Endometrial microvascular endothelial cells (primary cell): ENCODE results near the gene CNTN4. TPM values are rescaled to one million over a fixed set of nuclear protein-coding genes. Genes with fewer than 3 reads are reported as not detected.

ENCODE experiments used
- in situ Hi-C: cut with HindIII; loops from 2 replicates; pipeline ENCODE4 v1.10.0; 2017; ENCODE audit warnings: low sequenced_read_pairs, low pct_unique_long_range_greater_than_20kb; ENCODE audit errors: inconsistent ontology term
- total RNA-seq: library from RNA; depleted of rRNA; stranded (reverse); fragments of >200 nt; gene quantifications from one replicate; pipeline ENCODE4 v1.2.3, GENCODE V29; 2015; ENCODE audit errors: inconsistent ontology term

Gene CNTN4
- total RNA-seq, 1 donor from 2014 or later: not detected

- in situ Hi-C loops: no loop called here
Observed at GRCh38 chr3:2711081-2711480, 612.4 kb downstream of the CNTN4 start.

- in situ Hi-C loops: no loop called here
Observed at GRCh38 chr3:2713923-2714322, 615.3 kb downstream of the CNTN4 start.

- in situ Hi-C loops: no loop called here
Observed at GRCh38 chr3:2714834-2715233, 616.2 kb downstream of the CNTN4 start.

GRCh38 chr3:2727101-2727500 is 628.4 kb downstream of the CNTN4 start:
- in situ Hi-C loops: no loop called here

- in situ Hi-C loops: no loop called here
Observed at GRCh38 chr3:2727610-2728318, 629.1 kb downstream of the CNTN4 start.

GRCh38 chr3:2731843-2732242 is 633.2 kb downstream of the CNTN4 start:
- in situ Hi-C loops: no loop called here

- in situ Hi-C loops: no loop called here
Observed at GRCh38 chr3:2735392-2735894, 636.8 kb downstream of the CNTN4 start.

- in situ Hi-C loops: no loop called here
Observed at GRCh38 chr3:2741516-2741915, 642.9 kb downstream of the CNTN4 start.

GRCh38 chr3:2765002-2765579 is 666.4 kb downstream of the CNTN4 start:
- in situ Hi-C loops: no loop called here

GRCh38 chr3:2770451-2770850 is 671.8 kb downstream of the CNTN4 start:
- in situ Hi-C loops: no loop called here

- in situ Hi-C loops: no loop called here
Observed at GRCh38 chr3:2771193-2771592, 672.5 kb downstream of the CNTN4 start.

GRCh38 chr3:2771741-2772140 is 673.1 kb downstream of the CNTN4 start:
- in situ Hi-C loops: no loop called here

- in situ Hi-C loops: no loop called here
Observed at GRCh38 chr3:2772803-2773202, 674.1 kb downstream of the CNTN4 start.

GRCh38 chr3:2774481-2775249 is 676.0 kb downstream of the CNTN4 start:
- in situ Hi-C loops: no loop called here

GRCh38 chr3:2783261-2783660 is 684.6 kb downstream of the CNTN4 start:
- in situ Hi-C loops: no loop called here

GRCh38 chr3:2784627-2785026 is 686.0 kb downstream of the CNTN4 start:
- in situ Hi-C loops: no loop called here

- in situ Hi-C loops: no loop called here
Observed at GRCh38 chr3:2790266-2790815, 691.7 kb downstream of the CNTN4 start.

- in situ Hi-C loops: no loop called here
Observed at GRCh38 chr3:2792432-2792831, 693.8 kb downstream of the CNTN4 start.

GRCh38 chr3:2793987-2794386 is 695.3 kb downstream of the CNTN4 start:
- in situ Hi-C loops: no loop called here

- in situ Hi-C loops: no loop called here
Observed at GRCh38 chr3:2802429-2802828, 703.8 kb downstream of the CNTN4 start.
